ENCODE results near the gene ANO1. TPM values are rescaled to one million over a fixed set of nuclear protein-coding genes. Genes with fewer than 3 reads are reported as not detected.

Gene ANO1
- total RNA-seq, 6 experiments from 2014 or later = 32.1 to 292 (median 78.0) TPM

DNA sequence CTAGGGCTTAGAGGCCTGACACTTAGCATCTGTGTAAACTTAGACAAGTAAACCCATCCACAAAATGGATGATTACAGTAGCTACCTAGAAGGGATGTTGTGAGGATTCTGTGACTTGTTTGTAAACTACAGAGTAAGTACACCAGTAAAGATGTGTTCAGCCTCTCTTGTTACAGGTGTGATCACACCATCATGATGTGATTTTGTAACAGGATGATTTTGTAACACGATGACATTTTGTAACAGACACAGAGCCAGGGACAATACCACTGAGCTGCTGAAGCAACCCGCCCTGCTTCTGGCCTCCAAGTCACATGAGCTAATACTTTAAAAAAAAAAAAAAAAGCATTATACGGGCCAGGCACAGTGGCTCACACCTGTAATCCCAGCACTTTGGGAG, 142.0 kb downstream of the ANO1 start:
- intact Hi-C loops (cut with DNase I) = no loop called here
- Histone ChIP-seq H3K9me3 (no peaks in the 10 kb centered on the region), H3K4me1 (no peaks in the 10 kb centered on the region), H3K4me3 (no peak overlapping the region), H3K27ac (peak overlapping the region in 1 of 3 donors; percentile 24), H3K27me3 (no peaks in the 10 kb centered on the region), H3K36me3 (no peaks in the 10 kb centered on the region)
- WGBS (ENCODE audit: insufficient coverage, low coverage, low lambda C conversion rate, missing lambda C conversion rate) = 39% methylated on average over 3 of the region's 3 CpGs
- no peak for TF ChIP-seq CTCF (IDR thresholded peaks at IDR 0.05)
- no peak for TF ChIP-seq POLR2A (IDR thresholded peaks at IDR 0.05)
- DNase-seq = peak in 1 of 3 donors; percentile 70
- peak; percentile 86 to 97 (median 92) for ATAC-seq

- no peaks in the 10 kb centered on the region for H3K9me3 ChIP-seq
- TF ChIP-seq CTCF (IDR thresholded peaks at IDR 0.05) (no peak), POLR2A (IDR thresholded peaks at IDR 0.05) (no peak)
- ATAC-seq (no peak), DNase-seq (no peak)
- H3K36me3 ChIP-seq = no peaks in the 10 kb centered on the region
- H3K27ac ChIP-seq = no peak overlapping the region
- intact Hi-C loops (cut with DNase I) = no loop called here
- H3K27me3 ChIP-seq = no peaks in the 10 kb centered on the region
- H3K4me1 ChIP-seq = no peaks in the 10 kb centered on the region
- WGBS (ENCODE audit: insufficient coverage, low coverage, low lambda C conversion rate, missing lambda C conversion rate) = 100% methylated on average over 1 of the region's 1 CpG
- no peak overlapping the region for H3K4me3 ChIP-seq
Observed at GRCh38 chr11:70220920-70221319, 142.8 kb downstream of the ANO1 start.

DNA sequence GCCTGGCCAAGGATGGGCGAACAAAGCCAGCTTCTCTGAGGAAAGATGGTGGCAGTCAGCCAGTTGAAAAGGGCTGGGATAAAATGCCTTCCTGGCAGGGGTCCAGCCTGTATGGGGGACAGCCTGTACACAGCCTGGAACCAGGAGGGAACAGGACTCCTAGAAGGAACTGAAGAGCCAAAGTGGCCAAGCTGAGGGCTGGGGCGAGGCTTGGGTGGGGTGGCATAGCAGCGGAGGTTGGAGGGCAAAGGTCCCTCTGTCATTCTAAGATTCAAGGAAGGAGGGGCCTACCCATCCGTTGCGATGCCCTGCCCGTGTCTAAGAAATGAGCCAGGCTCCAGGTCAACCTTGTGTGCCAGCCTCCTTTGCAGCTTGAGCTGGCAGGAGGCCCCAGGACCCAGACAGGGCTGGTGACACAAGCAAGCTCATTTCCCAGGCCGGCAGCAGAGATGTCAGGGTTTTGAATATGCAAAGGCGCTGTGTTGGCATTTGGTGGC, 147.6 kb downstream of the ANO1 start:
- 71% methylated on average over 2 of the region's 8 CpGs for WGBS (ENCODE audit: insufficient coverage, low coverage, low lambda C conversion rate, missing lambda C conversion rate)
- intact Hi-C loops (cut with DNase I) = no loop called here
- DNase-seq = peak in 1 of 3 donors; percentile 31
- H3K27me3 ChIP-seq = no peaks in the 10 kb centered on the region
- H3K4me1 ChIP-seq = no peaks in the 10 kb centered on the region
- no peak for TF ChIP-seq CTCF (IDR thresholded peaks at IDR 0.05)
- TF ChIP-seq POLR2A (IDR thresholded peaks at IDR 0.05) = no peak
- H3K27ac ChIP-seq = no peak overlapping the region
- no peak overlapping the region for H3K4me3 ChIP-seq
- ATAC-seq = peak in 1 of 4 donors; percentile 36
- no peaks in the 10 kb centered on the region for H3K36me3 ChIP-seq
- H3K9me3 ChIP-seq = no peaks in the 10 kb centered on the region

DNA sequence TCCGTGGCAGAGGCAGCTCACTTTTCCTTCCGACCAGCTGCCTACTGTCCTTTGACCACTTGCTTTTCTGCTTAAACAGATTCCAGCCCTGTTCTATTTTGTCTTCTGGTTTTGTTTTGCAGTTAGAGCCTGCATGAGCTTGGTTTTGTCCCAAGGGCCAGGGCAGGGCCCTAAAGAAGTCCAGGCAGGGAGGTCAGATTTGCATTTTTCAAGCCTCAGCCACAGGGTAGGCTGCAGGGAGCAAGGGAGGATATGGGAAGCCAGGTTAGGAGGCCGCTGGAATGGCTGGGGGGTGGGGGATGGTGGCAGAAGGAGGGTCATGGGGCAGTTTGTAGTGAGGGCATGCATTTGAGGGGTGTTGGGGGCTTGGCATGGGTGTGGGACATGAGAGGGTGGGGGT, 148.1 kb downstream of the ANO1 start:
- no peak for ATAC-seq

More for the DNA sequence above, 148.1 kb downstream of the ANO1 start:
- no peaks in the 10 kb centered on the region for H3K36me3 ChIP-seq
- 83% methylated on average over 1 of the region's 3 CpGs for WGBS (ENCODE audit: insufficient coverage, low coverage, low lambda C conversion rate, missing lambda C conversion rate)
- no peaks in the 10 kb centered on the region for H3K9me3 ChIP-seq
- no peaks in the 10 kb centered on the region for H3K27me3 ChIP-seq
- intact Hi-C loops (cut with DNase I) = no loop called here
- H3K4me1 ChIP-seq = no peaks in the 10 kb centered on the region
- DNase-seq = peak in 1 of 3 donors; percentile 26
- H3K4me3 ChIP-seq = no peak overlapping the region
- TF ChIP-seq POLR2A (IDR thresholded peaks at IDR 0.05) (no peak), CTCF (IDR thresholded peaks at IDR 0.05) (no peak)
- no peak overlapping the region for H3K27ac ChIP-seq
